ENCODE results near the gene RPP21. TPM values are rescaled to one million over a fixed set of nuclear protein-coding genes. Genes with fewer than 3 reads are reported as not detected.

Gene RPP21
- total RNA-seq, 1 donor from 2014 or later: 48.3 TPM

DNA sequence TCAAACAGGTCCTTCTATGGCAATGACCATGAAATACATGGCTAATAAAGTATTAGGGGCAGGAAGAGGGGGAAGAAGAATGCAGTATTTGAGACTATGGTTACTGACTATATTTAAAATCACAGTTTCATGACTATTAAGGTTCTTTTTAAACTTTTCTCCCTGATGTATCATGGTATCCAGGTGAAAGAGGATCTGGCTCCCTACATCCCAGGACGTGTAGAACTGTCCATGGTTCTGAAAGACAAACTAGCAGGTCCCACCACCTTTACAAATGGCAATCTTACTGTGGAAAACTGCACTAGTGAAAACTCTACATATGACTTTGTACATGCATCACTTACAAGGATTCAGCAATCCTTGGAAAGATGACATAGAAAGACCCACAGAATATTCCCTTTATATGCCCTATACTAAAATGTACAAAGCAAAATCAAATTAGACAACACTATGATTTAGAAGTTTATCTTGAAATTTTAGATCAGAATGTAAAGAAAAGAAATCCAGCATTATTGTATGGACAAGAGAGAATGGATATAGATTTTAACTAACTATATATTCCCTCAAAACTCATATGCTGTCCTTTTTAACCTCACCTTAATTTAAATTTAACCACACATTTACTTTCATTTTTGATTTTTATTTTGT, 33.5 kb downstream of the RPP21 start:
- no peak for DNase-seq (ENCODE audit: low spot score)

GRCh38 chr6:30380464-30380863, 35.5 kb downstream of the RPP21 start:
- no peak for DNase-seq (ENCODE audit: low spot score)

DNA sequence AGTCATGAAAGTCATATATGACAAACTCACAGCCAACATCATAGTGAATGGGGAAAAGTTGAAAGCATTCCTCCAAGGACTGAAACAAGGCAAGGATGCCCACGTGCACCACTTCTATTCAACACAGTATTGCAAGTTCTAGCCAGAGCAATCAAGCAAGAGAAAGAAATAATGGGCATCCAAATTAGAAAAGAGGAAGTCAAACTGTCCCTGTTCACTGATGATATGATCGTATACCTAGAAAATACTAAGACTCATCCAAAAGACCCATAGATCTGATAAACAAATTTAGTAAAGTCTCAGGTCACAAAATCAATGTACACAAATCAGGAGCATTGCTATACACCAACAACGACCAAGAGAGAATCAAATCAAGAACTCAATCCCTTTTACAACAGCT, 41.2 kb downstream of the RPP21 start:
- no peak for DNase-seq (ENCODE audit: low spot score)

GRCh38 chr6:30391240-30391639, 46.3 kb downstream of the RPP21 start:
- no peak for DNase-seq (ENCODE audit: low spot score)

DNA sequence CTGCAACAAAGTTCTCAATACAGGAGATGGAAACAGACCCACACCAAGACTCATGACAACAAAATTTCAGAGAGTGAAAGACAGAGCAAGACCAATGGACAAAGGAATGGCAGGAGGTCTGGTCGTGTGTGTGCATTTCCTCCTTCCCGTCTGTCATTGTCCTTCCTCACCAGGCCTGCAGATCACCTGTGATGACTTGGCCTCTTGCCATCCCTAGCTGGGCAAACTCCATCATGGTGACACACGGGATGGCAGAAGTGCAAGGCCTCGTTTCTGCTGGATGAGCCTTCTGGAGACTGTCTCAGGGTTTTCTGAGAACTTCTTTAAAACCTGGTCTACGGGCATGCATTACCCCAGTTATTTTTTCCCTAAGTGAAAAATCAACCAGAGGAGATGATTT, 49.2 kb downstream of the RPP21 start:
- DNase-seq (ENCODE audit: low spot score): no peak

Other genes starting within 250 kb of the RPP21 start
- 0.78 TPM for gene TRIM31, start 232.1 kb upstream of the RPP21 start, total RNA-seq
- gene TRIM40, start 209.0 kb upstream of the RPP21 start, total RNA-seq: not detected
- not detected for gene TRIM10, start 183.9 kb upstream of the RPP21 start, total RNA-seq
- gene TRIM15, start 181.6 kb upstream of the RPP21 start, total RNA-seq: not detected
- 61.4 TPM for gene TRIM26, start 131.8 kb upstream of the RPP21 start, total RNA-seq
- gene TRIM39, start 18.2 kb upstream of the RPP21 start, total RNA-seq: 13.8 TPM
- 330 TPM for gene HLA-E, start 144.4 kb downstream of the RPP21 start, total RNA-seq
- 72.6 TPM for gene GNL1, start 211.3 kb downstream of the RPP21 start, total RNA-seq
- gene PRR3, start 212.1 kb downstream of the RPP21 start, total RNA-seq: 17.3 TPM
- gene ABCF1, start 226.3 kb downstream of the RPP21 start, total RNA-seq: 63.9 TPM

Data from ureter (tissue), 1 donor.